ENCODE measurements around the gene SLAMF6.

SLAMF6 gene

GRCh38 chr1:160474392-160475242 is 48.4 kb downstream of the SLAMF6 start:
- no peaks in the 10 kb centered on the region for H3K9me3 Mint-ChIP-seq
- ATAC-seq (peak; percentile 99), DNase-seq (ENCODE audit: low spot score in 2 of 2) (no peak)
- H3K27ac Mint-ChIP-seq, result no peak overlapping the region
- H3K4me3 Mint-ChIP-seq, result no peak overlapping the region
- H3K36me3 Mint-ChIP-seq, result no peaks in the 10 kb centered on the region
- peaks cover 6% of the 10 kb centered on the region for H3K4me1 Mint-ChIP-seq

- H3K9me3 Mint-ChIP-seq, result no peaks in the 10 kb centered on the region
- H3K4me3 Mint-ChIP-seq, result no peak overlapping the region
- H3K36me3 Mint-ChIP-seq, result no peaks in the 10 kb centered on the region
- no peak overlapping the region for H3K27ac Mint-ChIP-seq
- DNase-seq (ENCODE audit: low spot score in 2 of 2), result no peak
- no peak for ATAC-seq
- H3K4me1 Mint-ChIP-seq, result peaks cover 14% of the 10 kb centered on the region
These were observed 50.9 kb downstream of the SLAMF6 start for GRCh38 chr1:160472112-160472511.

DNA sequence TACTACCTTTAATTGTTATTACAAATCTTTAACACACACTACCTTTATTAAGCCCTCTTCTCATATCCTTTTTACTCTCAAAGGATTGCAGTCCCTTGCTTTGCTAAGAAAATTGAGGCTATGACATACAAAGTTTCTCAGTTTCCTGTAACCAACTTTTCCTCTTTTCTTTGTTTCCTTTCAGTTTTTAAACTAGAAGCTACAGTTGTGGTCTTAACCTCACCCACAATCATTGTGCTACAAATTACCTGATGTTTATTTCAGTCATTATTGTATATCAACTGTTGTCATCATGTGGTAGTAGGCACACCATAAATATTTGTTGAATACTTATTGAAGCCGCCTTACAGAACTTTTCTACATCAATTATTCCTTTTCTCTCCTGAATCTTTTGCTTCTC is 51.8 kb downstream of the SLAMF6 start:
- Mint-ChIP-seq H3K36me3 (no peaks in the 10 kb centered on the region), H3K9me3 (no peaks in the 10 kb centered on the region), H3K27ac (no peak overlapping the region), H3K4me3 (no peak overlapping the region), H3K4me1 (peaks cover 14% of the 10 kb centered on the region)
- ATAC-seq (peak; percentile 64), DNase-seq (ENCODE audit: low spot score in 2 of 2) (no peak)

DNA sequence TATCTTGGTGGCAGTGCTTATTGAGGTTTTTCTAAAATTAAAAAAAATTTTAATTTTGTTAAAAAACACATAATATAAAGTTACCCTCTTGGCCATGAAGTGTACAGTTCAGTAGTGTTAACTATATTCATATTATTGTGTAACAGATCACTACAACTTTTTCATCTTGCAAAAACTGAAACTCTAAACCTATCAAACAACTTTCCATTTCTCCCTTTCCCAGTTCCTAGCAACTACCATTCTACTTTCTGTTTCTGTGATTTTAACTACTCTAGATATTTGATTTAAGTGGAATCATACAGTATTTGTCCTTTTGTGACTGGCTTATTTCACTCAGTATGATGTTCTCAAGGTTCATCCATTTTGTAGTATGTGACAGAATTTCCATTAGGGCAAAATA is 55.5 kb downstream of the SLAMF6 start:
- no peaks in the 10 kb centered on the region for H3K9me3 Mint-ChIP-seq

GRCh38 chr1:160466961-160467360 is 56.1 kb downstream of the SLAMF6 start:
- DNase-seq (ENCODE audit: low spot score in 2 of 2) (no peak), ATAC-seq (no peak)
- H3K4me3 Mint-ChIP-seq, result no peak overlapping the region
- no peaks in the 10 kb centered on the region for H3K9me3 Mint-ChIP-seq
- H3K36me3 Mint-ChIP-seq, result no peaks in the 10 kb centered on the region
- no peak overlapping the region for H3K27ac Mint-ChIP-seq
- H3K4me1 Mint-ChIP-seq, result peaks cover 14% of the 10 kb centered on the region

More for the DNA sequence above, 55.5 kb downstream of the SLAMF6 start:
- H3K4me1 Mint-ChIP-seq, result peaks cover 14% of the 10 kb centered on the region
- H3K4me3 Mint-ChIP-seq, result no peak overlapping the region
- H3K36me3 Mint-ChIP-seq, result no peaks in the 10 kb centered on the region
- no peak overlapping the region for H3K27ac Mint-ChIP-seq
- DNase-seq (ENCODE audit: low spot score in 2 of 2) (no peak), ATAC-seq (no peak)

GRCh38 chr1:160465123-160465522 is 57.9 kb downstream of the SLAMF6 start:
- DNase-seq (ENCODE audit: low spot score in 2 of 2) (no peak), ATAC-seq (no peak)
- H3K4me1 Mint-ChIP-seq, result peaks cover 26% of the 10 kb centered on the region
- H3K4me3 Mint-ChIP-seq, result no peak overlapping the region
- H3K36me3 Mint-ChIP-seq, result no peaks in the 10 kb centered on the region
- no peak overlapping the region for H3K27ac Mint-ChIP-seq
- no peaks in the 10 kb centered on the region for H3K9me3 Mint-ChIP-seq

GRCh38 chr1:160460683-160461287 is 62.3 kb downstream of the SLAMF6 start:
- no peaks in the 10 kb centered on the region for H3K36me3 Mint-ChIP-seq
- H3K9me3 Mint-ChIP-seq, result no peaks in the 10 kb centered on the region
- DNase-seq (ENCODE audit: low spot score in 2 of 2), result no peak
- ATAC-seq, result peak; percentile 58
- H3K4me1 Mint-ChIP-seq, result peaks cover 25% of the 10 kb centered on the region
- H3K4me3 Mint-ChIP-seq, result peak overlapping the region; percentile 50
- H3K27ac Mint-ChIP-seq, result peak overlapping the region; percentile 89

- ATAC-seq (peak; percentile 50), DNase-seq (ENCODE audit: low spot score in 2 of 2) (no peak)
- no peaks in the 10 kb centered on the region for H3K36me3 Mint-ChIP-seq
- H3K9me3 Mint-ChIP-seq, result no peaks in the 10 kb centered on the region
- H3K27ac Mint-ChIP-seq, result peak overlapping the region; percentile 89
- H3K4me3 Mint-ChIP-seq, result peak overlapping the region; percentile 50
- peaks cover 25% of the 10 kb centered on the region for H3K4me1 Mint-ChIP-seq
These were observed 62.8 kb downstream of the SLAMF6 start for GRCh38 chr1:160460214-160460642.

DNA sequence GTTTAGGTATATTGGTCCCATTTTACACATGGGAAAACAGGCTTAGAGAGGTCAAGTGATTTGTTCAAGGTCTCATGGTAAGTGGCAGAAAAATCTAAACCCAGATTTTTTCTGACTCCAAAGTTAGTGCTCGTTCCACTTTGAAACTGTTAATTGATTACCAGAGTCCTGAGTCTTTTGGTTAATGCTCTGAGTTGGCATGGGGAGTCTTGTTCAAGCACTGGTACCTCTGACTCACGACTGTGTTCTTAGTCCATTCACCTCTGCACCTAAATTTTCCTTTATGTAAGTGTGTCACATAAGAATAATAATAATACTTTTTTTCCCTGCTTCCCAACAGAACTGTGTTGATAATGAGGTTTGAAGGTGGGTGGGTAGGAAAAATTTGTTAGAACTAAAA is 63.4 kb downstream of the SLAMF6 start:
- no peak for DNase-seq (ENCODE audit: low spot score in 2 of 2)
- H3K27ac Mint-ChIP-seq, result peak overlapping the region; percentile 89
- no peaks in the 10 kb centered on the region for H3K36me3 Mint-ChIP-seq
- peak overlapping the region; percentile 50 for H3K4me3 Mint-ChIP-seq
- H3K4me1 Mint-ChIP-seq, result peaks cover 30% of the 10 kb centered on the region
- ATAC-seq, result peak; percentile 71
- no peaks in the 10 kb centered on the region for H3K9me3 Mint-ChIP-seq

GRCh38 chr1:160459056-160459455 is 64.0 kb downstream of the SLAMF6 start:
- no peaks in the 10 kb centered on the region for H3K36me3 Mint-ChIP-seq
- no peaks in the 10 kb centered on the region for H3K9me3 Mint-ChIP-seq
- H3K27ac Mint-ChIP-seq, result peak overlapping the region; percentile 89
- no peak overlapping the region for H3K4me3 Mint-ChIP-seq
- DNase-seq (ENCODE audit: low spot score in 2 of 2) (no peak), ATAC-seq (no peak)
- peaks cover 32% of the 10 kb centered on the region for H3K4me1 Mint-ChIP-seq

DNA sequence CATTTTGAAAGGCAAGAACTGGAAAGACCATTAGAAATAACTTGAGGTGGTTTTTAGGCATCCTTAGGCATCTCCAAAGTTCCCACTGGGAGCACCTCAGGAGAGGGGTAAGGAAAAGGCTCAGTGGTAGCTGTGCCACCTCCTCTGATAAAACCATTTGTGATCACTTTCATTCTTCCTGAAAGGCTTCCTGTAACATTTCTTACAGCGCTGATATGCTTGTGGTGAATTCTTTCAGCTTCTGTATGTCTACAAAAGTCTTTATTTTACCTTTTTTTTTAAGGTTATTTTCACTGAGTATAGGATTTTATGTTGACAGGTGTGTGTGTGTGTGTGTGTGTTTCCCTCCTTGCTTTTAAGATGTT is 67.9 kb downstream of the SLAMF6 start:
- peak overlapping the region; percentile 63 for H3K27ac Mint-ChIP-seq
- no peak for DNase-seq (ENCODE audit: low spot score in 2 of 2)
- peaks cover 46% of the 10 kb centered on the region for H3K4me1 Mint-ChIP-seq
- peaks cover 5% of the 10 kb centered on the region for H3K36me3 Mint-ChIP-seq
- H3K4me3 Mint-ChIP-seq, result peak overlapping the region; percentile 8
- no peaks in the 10 kb centered on the region for H3K9me3 Mint-ChIP-seq
- ATAC-seq, result no peak

DNA sequence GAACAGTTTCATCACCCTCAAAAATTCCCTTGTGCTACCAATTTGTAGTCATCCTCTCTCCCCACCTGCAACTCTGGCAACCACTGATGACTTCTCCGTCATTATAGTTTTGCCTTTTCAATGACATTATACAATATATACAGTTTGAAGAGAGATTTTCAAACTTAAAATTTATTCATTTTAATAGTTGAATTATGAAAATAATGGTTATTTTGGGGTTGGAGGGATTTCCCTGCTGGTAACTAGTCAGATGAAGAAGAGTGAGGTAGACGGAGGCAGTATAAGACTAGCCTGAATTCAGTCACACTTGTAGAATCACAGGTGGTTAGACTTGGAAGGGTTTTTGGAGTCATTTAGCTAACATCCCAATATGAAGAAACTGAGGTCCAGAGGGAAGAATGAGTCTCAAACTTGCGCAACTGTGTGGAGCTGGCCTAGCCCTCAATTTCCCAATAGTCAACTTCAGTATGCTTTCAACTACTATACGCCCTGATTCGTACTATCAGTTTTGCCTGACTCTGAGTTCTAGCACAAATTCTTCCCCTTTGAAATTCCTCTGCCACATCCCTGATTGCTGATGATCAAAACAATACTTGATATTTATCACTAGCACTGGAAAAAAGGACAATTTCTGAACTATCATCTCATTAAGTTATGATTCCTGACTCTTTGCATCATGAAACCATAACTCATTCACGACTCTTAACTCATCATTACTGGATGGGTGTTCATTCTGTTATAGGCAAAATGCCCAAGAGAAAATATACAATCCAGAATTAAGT is 68.5 kb downstream of the SLAMF6 start:
- ATAC-seq (peak; percentile 86), DNase-seq (ENCODE audit: low spot score in 2 of 2) (no peak)
- H3K4me3 Mint-ChIP-seq, result peak overlapping the region; percentile 8
- H3K27ac Mint-ChIP-seq, result peak overlapping the region; percentile 63
- H3K4me1 Mint-ChIP-seq, result peaks cover 42% of the 10 kb centered on the region
- H3K36me3 Mint-ChIP-seq, result peaks cover 5% of the 10 kb centered on the region
- no peaks in the 10 kb centered on the region for H3K9me3 Mint-ChIP-seq

DNA sequence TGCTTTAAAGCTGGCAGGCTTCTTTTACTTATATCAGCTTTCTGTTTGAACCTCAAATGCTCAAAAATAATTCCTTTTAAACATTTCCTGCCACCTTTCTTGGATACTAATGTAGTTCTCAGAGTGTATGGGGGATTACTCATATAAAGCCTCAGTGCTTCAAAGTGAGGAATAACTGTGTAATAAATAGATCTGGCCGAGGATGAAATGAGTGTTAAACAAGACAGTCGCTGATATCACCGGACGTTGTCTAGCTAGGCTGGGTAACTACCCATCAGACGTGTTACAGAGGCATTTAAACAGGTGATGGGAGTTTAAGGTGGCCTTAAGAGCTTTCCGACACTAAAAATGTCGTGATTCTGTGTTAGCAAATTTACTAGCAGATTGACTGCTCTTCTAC is 69.6 kb downstream of the SLAMF6 start:
- Mint-ChIP-seq H3K27ac (peak overlapping the region; percentile 83), H3K4me3 (peak overlapping the region; percentile 47), H3K4me1 (peaks cover 36% of the 10 kb centered on the region), H3K9me3 (no peaks in the 10 kb centered on the region), H3K36me3 (peaks cover 5% of the 10 kb centered on the region)
- DNase-seq (ENCODE audit: low spot score in 2 of 2), result no peak
- ATAC-seq, result peak; percentile 90

- H3K36me3 Mint-ChIP-seq, result peaks cover 5% of the 10 kb centered on the region
- peak overlapping the region; percentile 63 for H3K27ac Mint-ChIP-seq
- peak overlapping the region; percentile 28 for H3K4me3 Mint-ChIP-seq
- no peak for DNase-seq (ENCODE audit: low spot score in 2 of 2)
- peaks cover 44% of the 10 kb centered on the region for H3K4me1 Mint-ChIP-seq
- H3K9me3 Mint-ChIP-seq, result no peaks in the 10 kb centered on the region
- ATAC-seq, result no peak
These were observed 71.2 kb downstream of the SLAMF6 start for GRCh38 chr1:160451859-160452232.

DNA sequence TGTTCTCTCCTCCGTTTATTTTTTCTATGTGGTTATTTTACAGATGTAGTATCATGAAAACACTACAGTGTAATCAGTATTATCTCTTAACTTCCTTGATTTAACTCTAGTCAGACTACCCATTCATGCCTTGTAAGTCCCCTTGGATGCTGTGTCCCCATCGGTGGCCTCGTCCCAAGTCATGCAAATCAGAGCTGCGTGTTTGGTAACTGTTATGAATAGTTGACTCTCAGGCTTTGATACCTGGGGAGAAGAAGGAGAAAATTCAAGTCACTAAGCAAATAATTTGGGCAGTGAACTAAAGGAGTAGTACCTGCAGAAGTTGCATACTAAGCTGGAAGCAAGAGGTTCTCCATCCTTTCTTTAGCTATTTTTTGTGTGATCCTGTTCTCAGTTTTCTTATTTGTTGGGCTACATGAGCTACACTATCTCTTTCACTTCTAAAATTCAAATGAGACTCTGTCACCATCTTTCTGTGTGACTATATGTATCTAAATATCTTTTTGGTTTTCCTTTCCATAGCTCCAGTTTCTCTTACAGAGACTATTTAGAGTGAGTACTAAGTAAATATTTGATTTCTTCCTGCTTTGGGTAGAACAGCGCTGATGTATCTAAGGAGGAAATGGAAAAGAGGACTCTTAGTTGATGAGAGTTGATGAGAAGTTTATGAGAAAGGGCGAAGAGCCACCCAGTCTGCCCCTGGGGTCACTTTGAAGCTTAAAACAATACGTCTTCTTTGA is 71.8 kb downstream of the SLAMF6 start:
- H3K27ac Mint-ChIP-seq, result peak overlapping the region; percentile 63
- DNase-seq (ENCODE audit: low spot score in 2 of 2), result no peak
- H3K36me3 Mint-ChIP-seq, result peaks cover 5% of the 10 kb centered on the region
- H3K4me3 Mint-ChIP-seq, result peak overlapping the region; percentile 28
- no peaks in the 10 kb centered on the region for H3K9me3 Mint-ChIP-seq
- H3K4me1 Mint-ChIP-seq, result peaks cover 50% of the 10 kb centered on the region
- ATAC-seq, result no peak

Data from stimulated activated effector memory CD8-positive, alpha-beta T cell treated with anti-CD3 and anti-CD28 coated beads, Interleukin-12 subunit alpha, Interleukin-12 subunit beta, amount 100 ng/mL, for 72 hours (primary cell).